ENCODE measurements around the gene ABCA10. TPM values are rescaled to one million over a fixed set of nuclear protein-coding genes. Genes with fewer than 3 reads are reported as not detected.
"Not testable (repeated sequence)": the region's sequence is repeated elsewhere in the genome, so short reads cannot be mapped to it uniquely, and the experiment has no call there.

ABCA10 gene
- total RNA-seq, 1 donor: 1.0 TPM

DNA sequence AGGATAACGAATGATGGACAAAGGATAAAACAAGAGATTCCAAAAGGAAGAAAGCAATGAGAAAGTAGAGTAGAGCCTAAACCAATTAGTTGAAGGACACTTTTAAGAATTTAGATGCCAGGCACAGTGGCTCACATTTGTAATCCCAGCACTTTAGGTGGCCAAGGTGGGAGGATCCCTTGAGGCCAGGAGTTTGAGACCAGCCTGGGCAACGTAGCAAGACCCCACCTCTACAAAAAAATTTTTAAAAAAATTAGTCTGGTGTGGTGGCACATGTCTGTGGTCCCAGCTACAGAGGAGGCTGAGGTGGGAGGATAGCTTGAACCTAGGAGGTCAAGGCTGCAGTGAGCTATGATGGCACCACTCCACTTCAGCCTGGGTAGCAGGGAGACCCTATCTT, 20.0 kb downstream of the ABCA10 start:
- Histone ChIP-seq H3K9me3 (ENCODE audit: low read depth, low read length) (no peaks in the 10 kb centered on the region), H3K27me3 (ENCODE audit: insufficient read depth, low read length) (no peaks in the 10 kb centered on the region), H3K4me3 (ENCODE audit: low read length) (no peak overlapping the region), H3K4me1 (ENCODE audit: insufficient read depth, low read length) (peaks cover 3% of the 10 kb centered on the region)

DNA sequence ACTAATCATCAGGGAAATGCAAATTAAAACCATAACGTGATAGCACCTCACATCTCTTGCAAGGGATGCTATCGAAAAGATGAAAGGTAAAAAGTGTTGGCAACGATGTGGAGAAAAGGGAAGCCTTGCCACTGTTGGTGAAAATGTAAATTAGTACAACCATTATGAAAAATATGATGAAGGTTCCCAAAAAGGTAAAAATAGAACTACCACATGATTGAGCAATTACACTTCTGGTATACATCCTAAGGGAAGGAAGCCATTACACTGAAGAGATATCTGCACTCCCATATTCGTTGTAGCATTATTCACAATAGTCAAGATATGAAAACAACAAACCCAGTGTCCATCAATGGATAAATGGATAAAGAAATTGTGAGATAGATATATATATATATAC, 21.5 kb downstream of the ABCA10 start:
- no peaks in the 10 kb centered on the region for H3K27me3 ChIP-seq (ENCODE audit: insufficient read depth, low read length)
- peaks cover 3% of the 10 kb centered on the region for H3K4me1 ChIP-seq (ENCODE audit: insufficient read depth, low read length)
- no peak overlapping the region for H3K4me3 ChIP-seq (ENCODE audit: low read length)
- H3K9me3 ChIP-seq (ENCODE audit: low read depth, low read length): no peaks in the 10 kb centered on the region

DNA sequence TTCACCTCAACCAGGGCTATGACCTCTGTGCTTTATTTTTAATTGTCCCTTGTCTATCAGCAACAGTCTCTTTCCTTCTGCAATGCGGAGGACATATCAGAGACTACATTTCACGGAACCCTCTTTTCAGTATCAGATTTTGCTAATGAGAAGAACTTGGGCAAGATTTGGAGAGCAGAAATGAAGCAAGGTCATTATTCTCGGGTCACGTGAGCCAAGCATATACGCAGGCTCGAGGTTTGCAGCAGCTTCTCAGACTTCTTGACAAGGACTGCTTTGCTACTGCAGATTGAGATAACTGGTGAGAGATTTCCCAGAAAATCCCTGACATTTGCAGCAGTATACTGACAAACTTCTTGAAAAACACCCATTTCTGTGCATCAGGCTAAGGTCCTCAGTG, 30.4 kb downstream of the ABCA10 start:
- Histone ChIP-seq H3K4me1 (ENCODE audit: insufficient read depth, low read length) (no peaks in the 10 kb centered on the region), H3K27me3 (ENCODE audit: insufficient read depth, low read length) (no peaks in the 10 kb centered on the region), H3K9me3 (ENCODE audit: low read depth, low read length) (no peaks in the 10 kb centered on the region), H3K4me3 (ENCODE audit: low read length) (no peak overlapping the region)

DNA sequence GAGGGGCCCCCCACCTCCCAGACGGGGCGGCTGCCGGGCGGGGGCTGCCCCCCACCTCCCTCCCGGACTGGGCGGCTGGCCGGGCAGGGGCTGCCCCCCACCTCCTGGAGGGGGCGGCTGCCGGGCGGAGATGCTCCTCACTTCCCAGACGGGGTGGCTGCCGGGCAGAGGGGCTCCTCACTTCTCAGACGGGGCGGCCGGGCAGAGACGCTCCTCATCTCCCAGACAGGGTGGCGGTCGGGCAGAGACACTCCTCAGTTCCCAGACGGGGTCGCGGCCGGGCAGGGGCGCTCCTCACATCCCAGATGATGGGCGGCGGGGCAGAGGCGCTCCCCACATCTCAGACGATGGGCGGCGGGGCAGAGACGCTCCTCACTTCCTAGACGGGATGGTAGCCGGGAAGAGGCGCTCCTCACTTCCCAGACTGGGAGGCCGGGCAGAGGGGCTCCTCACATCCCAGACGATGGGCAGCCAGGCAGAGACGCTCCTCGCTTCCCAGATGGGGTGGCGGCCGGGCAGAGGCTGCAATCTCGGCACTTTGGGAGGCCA, 32.4 kb downstream of the ABCA10 start:
- H3K4me1 ChIP-seq (ENCODE audit: insufficient read depth, low read length); H3K9me3 ChIP-seq (ENCODE audit: low read depth, low read length); H3K4me3 ChIP-seq (ENCODE audit: low read length); H3K27me3 ChIP-seq (ENCODE audit: insufficient read depth, low read length): not testable (repeated sequence)

DNA sequence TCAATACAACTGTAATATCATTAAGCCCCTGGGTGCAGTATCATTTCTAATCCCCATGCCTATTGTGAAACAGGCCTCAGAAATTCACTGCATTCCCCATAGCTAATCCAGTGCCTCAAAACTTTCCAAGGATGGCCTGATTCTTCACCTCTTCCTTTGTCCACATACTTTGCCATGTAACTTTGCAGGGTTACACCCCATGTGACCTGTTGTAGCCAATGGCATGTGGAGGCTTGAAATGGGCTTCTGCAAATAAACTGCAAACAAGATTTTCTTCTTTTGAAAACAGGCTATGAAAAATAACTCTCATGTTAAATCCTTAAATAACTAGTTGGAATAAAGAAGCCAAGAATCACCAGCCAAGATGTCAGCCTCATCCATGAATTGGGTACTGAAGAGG, 35.9 kb downstream of the ABCA10 start:
- Histone ChIP-seq H3K4me3 (ENCODE audit: low read length) (no peak overlapping the region), H3K4me1 (ENCODE audit: insufficient read depth, low read length) (no peaks in the 10 kb centered on the region), H3K27me3 (ENCODE audit: insufficient read depth, low read length) (no peaks in the 10 kb centered on the region), H3K9me3 (ENCODE audit: low read depth, low read length) (no peaks in the 10 kb centered on the region)

DNA sequence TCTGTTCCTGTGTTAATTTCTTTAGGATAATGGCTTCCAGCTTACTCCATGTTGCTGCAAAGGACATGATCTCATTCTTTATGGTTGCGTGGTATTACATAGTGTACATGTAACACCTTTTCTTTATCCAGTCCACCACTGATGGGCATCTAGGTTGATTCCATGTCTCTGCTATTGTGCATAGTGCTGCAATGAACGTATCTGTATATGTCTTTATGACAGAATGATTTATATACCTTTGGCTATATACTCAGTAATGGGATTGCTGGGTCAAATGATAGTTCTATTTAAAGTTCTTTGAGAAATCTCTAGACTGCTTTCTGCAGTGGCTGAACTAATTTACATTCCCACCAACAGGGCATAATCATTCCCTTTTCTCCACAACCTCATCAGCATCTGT, 39.8 kb downstream of the ABCA10 start:
- Histone ChIP-seq H3K27me3 (ENCODE audit: insufficient read depth, low read length) (no peaks in the 10 kb centered on the region), H3K9me3 (ENCODE audit: low read depth, low read length) (no peaks in the 10 kb centered on the region), H3K4me3 (ENCODE audit: low read length) (no peak overlapping the region), H3K4me1 (ENCODE audit: insufficient read depth, low read length) (no peaks in the 10 kb centered on the region)

DNA sequence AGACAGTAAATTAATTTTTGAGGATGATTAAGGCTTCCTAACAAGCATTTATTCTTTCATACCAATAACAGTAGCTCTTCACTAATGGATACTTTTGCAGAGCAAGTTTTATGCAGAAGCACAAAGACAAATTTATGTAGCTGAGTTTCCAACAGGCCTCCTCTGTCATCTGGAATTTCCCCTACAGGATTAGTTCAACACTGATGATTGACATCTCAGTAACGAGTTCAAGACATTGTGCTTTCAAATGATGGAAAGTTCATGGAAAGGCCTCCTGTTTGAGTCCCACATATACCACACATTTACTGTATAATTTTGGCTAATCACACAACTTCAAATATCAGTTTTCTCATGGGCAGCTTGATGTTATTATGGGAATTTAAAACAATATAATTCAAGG, 40.6 kb downstream of the ABCA10 start:
- Histone ChIP-seq H3K9me3 (ENCODE audit: low read depth, low read length) (no peaks in the 10 kb centered on the region), H3K4me3 (ENCODE audit: low read length) (no peak overlapping the region), H3K4me1 (ENCODE audit: insufficient read depth, low read length) (no peaks in the 10 kb centered on the region), H3K27me3 (ENCODE audit: insufficient read depth, low read length) (no peaks in the 10 kb centered on the region)

DNA sequence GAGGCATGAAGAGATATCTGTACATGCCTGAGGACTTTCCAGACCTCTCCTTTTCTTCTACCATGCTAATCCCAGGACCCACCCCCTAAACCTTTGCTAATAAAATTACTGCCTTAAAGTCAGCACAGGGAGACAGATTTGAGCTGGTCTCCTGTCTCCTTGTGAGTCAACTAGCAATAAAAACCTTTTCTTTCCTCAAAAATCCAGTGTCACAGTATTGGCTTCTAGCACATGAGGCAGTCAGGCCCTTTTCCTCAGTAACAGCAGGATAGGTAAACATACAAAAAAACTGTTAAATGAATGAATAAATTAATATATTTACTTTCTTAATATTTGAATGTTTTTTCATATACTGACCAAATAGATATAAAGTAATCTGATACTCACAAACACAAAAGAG, 41.3 kb downstream of the ABCA10 start:
- Histone ChIP-seq H3K9me3 (ENCODE audit: low read depth, low read length) (no peaks in the 10 kb centered on the region), H3K4me3 (ENCODE audit: low read length) (no peak overlapping the region), H3K27me3 (ENCODE audit: insufficient read depth, low read length) (no peaks in the 10 kb centered on the region), H3K4me1 (ENCODE audit: insufficient read depth, low read length) (no peaks in the 10 kb centered on the region)

DNA sequence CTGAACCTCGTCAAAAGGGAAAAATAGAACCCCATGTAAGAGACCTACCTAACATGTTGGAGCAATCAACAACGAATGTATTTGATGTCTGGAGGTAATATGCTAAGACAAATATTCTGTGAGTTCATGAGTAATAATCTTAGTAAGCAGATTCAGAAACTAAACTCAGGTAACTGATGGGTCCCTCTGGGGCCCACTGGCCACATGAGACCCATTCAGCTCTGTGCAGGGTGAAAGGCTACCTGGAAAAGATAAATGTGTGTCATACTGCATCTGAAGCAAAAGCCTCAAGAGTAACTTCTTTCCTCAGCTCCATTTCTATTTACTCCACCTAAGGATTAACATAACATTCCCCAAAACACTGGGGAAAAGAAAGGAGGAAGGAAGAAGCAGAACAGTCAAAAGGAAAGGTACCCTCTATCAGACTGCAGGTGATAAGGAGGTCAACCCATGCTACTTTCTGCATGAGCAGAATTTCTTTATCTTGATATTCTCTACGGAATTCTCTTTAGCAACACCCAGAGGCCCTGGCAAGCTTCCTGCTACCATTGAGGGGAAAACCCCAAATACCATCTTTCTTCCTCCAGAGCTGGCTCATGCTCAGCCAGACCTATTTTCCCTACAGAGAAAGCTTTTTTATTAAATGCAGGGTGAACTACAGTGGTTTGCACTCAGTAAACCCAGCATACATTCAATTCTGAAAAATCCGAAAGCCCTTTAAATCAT, 49.2 kb downstream of the ABCA10 start:
- peaks cover 15% of the 10 kb centered on the region for H3K4me1 ChIP-seq (ENCODE audit: insufficient read depth, low read length)
- no peaks in the 10 kb centered on the region for H3K9me3 ChIP-seq (ENCODE audit: low read depth, low read length)
- no peak overlapping the region for H3K4me3 ChIP-seq (ENCODE audit: low read length)
- no peaks in the 10 kb centered on the region for H3K27me3 ChIP-seq (ENCODE audit: insufficient read depth, low read length)

DNA sequence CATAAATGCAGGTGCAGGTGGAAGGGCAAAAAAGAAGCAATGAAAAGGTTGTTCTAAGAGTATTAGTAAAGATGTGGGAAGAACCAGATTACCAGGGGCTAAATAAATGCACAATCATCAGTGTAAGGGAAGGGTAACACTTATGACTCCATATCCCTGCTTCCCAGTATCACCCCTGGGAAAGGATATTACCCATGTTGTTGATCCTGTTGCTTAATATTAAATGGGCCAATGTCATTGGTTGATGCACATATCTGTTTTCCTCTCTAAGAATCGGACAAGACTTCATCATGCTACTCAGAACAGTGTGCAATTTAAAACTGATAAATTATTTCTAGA, 52.2 kb downstream of the ABCA10 start:
- Histone ChIP-seq H3K4me1 (ENCODE audit: insufficient read depth, low read length) (peaks cover 15% of the 10 kb centered on the region), H3K27me3 (ENCODE audit: insufficient read depth, low read length) (no peaks in the 10 kb centered on the region), H3K4me3 (ENCODE audit: low read length) (no peak overlapping the region), H3K9me3 (ENCODE audit: low read depth, low read length) (no peaks in the 10 kb centered on the region)

DNA sequence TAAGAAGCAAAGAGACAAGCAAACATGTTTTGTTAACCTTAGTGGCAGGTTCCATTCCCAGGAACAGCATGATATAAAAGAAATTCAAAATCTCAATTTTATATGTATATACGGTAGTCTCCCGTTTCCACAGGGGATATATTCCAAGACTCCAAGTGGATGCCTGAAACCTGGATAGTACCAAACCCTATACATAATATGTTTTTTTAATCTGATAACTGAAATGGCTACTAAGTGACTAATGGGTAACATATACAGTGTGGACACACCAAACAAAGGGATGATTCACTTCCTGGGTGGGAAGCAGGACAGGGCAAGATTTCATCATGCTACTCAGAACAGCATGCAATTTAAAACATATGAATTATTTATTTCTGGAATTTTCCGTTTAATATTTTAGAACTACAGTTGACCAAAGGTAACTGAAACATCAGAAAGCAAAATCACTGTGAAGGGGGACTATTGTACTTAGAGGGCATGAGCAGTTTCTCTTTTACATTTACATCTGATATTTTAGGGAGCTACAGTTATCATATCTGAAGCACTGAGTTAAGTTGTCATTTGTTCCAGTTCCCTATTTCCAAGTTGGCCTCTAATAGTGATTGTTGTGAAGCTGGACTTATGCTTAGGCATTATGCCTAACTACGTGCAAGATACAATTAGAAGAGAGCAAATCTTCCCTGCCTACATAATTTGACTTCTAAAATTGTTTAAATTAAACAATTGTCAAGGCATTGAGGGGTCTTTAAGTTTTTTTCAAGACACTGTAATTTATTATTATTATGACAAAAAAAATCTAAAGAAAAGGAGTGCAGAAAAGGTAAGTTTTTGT, 52.8 kb downstream of the ABCA10 start:
- Histone ChIP-seq H3K4me1 (ENCODE audit: insufficient read depth, low read length) (peaks cover 17% of the 10 kb centered on the region), H3K9me3 (ENCODE audit: low read depth, low read length) (no peaks in the 10 kb centered on the region), H3K4me3 (ENCODE audit: low read length) (no peak overlapping the region), H3K27me3 (ENCODE audit: insufficient read depth, low read length) (no peaks in the 10 kb centered on the region)

DNA sequence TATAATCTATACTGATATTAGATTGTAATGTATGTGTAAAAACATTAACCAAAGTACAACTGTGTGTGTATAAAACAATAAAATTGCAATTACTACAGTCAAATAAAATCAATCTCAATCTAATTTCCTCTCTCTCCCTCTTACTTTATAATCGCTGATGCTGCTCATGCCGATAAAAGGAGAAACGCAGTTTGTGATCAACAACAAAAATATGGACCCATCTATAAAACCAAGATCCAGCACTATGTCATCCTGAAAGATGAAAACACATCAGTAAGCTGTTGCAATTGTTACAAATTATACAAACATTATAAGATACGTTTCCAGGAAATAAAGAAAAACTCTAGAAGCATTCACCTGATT, 53.4 kb downstream of the ABCA10 start:
- Histone ChIP-seq H3K4me1 (ENCODE audit: insufficient read depth, low read length) (peaks cover 20% of the 10 kb centered on the region), H3K27me3 (ENCODE audit: insufficient read depth, low read length) (no peaks in the 10 kb centered on the region), H3K4me3 (ENCODE audit: low read length) (no peak overlapping the region), H3K9me3 (ENCODE audit: low read depth, low read length) (no peaks in the 10 kb centered on the region)

DNA sequence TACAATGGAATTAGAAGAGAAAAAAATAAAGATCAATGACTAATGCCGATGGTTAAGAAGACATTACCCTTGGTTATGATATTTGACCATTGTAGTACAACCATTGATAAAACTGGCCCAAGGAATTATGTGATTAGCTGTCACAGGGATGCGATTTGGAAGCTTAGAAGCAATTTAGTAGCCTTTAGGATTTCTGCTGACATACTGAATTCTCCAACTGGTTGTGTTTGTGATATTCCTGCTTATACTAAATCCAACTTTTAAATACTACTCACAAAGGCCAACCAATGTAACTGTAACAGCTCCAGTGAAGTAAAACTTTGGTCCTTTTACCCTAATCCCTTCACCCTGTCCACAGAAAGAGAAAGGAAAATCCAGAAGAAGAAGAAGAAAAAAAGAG, 55.5 kb downstream of the ABCA10 start:
- H3K4me1 ChIP-seq (ENCODE audit: insufficient read depth, low read length): peaks cover 17% of the 10 kb centered on the region
- no peak overlapping the region for H3K4me3 ChIP-seq (ENCODE audit: low read length)
- H3K27me3 ChIP-seq (ENCODE audit: insufficient read depth, low read length): no peaks in the 10 kb centered on the region
- H3K9me3 ChIP-seq (ENCODE audit: low read depth, low read length): no peaks in the 10 kb centered on the region

DNA sequence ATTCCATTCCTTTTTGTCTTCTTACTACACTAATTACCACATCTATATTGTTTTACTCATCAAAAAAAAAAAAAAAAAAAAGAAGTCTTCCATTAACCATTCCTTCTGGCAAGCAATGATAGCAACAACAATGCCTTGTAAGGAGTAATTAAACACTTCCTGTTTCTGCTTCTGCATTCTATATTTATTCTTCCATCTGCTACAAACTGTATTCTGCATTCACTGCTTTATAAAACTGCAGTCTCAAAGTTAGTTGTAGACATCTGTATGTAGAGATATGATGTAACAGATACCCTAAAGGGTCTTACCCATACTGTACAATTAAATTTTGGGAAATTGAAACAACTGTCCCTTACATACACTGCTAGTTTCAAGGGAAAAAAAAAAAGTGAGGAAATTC, 58.2 kb downstream of the ABCA10 start:
- Histone ChIP-seq H3K4me1 (ENCODE audit: insufficient read depth, low read length) (peaks cover 9% of the 10 kb centered on the region), H3K27me3 (ENCODE audit: insufficient read depth, low read length) (no peaks in the 10 kb centered on the region), H3K4me3 (ENCODE audit: low read length) (no peak overlapping the region), H3K9me3 (ENCODE audit: low read depth, low read length) (no peaks in the 10 kb centered on the region)

DNA sequence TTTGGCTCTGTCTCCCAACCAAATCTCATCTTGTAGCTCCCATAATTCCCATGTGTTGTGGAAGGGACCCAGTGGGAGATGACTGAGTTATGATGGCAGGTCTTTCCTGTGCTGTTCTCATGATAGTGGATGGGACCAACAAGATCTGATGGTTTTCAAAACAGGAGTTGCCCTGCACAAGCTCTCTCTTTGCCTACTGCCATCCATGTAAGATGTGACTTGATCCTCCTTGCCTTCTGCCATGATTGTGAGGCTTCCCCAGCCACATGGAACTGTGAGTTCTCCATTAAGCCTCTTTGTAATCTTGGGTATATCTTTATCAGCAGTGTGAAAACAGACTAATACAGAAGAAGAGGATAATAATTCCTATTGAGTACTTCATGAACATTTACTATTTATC, 60.0 kb downstream of the ABCA10 start:
- not testable (repeated sequence) for H3K9me3 ChIP-seq (ENCODE audit: low read depth, low read length); H3K27me3 ChIP-seq (ENCODE audit: insufficient read depth, low read length); H3K4me3 ChIP-seq (ENCODE audit: low read length); H3K4me1 ChIP-seq (ENCODE audit: insufficient read depth, low read length)

DNA sequence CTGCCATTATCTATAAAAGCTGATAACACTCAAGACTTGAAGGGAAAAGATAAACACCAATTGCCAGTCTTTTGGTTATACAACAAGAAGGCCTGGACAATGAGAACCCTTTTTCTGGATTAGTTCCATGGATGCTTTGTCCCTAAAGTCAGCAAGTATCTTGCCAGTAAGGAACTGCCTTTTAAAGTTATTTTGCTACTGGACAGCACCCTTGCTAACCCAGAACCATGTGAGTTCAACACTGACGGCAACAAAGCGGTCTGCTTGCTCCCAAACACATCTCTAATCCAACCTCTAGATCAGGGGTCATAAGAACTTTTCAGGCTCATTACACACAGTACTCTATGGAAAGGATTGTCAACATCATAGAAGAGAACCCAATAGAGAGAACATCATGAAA, 61.7 kb downstream of the ABCA10 start:
- Histone ChIP-seq H3K4me1 (ENCODE audit: insufficient read depth, low read length) (peaks cover 9% of the 10 kb centered on the region), H3K27me3 (ENCODE audit: insufficient read depth, low read length) (no peaks in the 10 kb centered on the region), H3K4me3 (ENCODE audit: low read length) (no peak overlapping the region), H3K9me3 (ENCODE audit: low read depth, low read length) (no peaks in the 10 kb centered on the region)
